ENCODE measurements around the gene MCF2L. TPM values are rescaled to one million over a fixed set of nuclear protein-coding genes. Genes with fewer than 3 reads are reported as not detected.
"Not testable (repeated sequence)": the region's sequence is repeated elsewhere in the genome, so short reads cannot be mapped to it uniquely, and the experiment has no call there.

The MCF2L gene
- total RNA-seq, 1 experiment from 2014 or later, result 21.3 TPM

- Histone ChIP-seq H3K4me3 (ENCODE audit: insufficient read depth, low read depth, low read length) (no peak overlapping the region), H3K27me3 (ENCODE audit: control insufficient read depth, insufficient read depth, low read length) (no peaks in the 10 kb centered on the region), H3K36me3 (replicated peaks; ENCODE audit: control insufficient read depth, insufficient read depth, low read length) (no peaks in the 10 kb centered on the region)
- DNase-seq, result peak; percentile 25
These were observed 30.3 kb upstream of the MCF2L start for GRCh38 chr13:112938680-112939079.

GRCh38 chr13:112940236-112940635, 28.8 kb upstream of the MCF2L start:
- DNase-seq, result no peak
- Histone ChIP-seq H3K36me3 (replicated peaks; ENCODE audit: control insufficient read depth, insufficient read depth, low read length) (no peaks in the 10 kb centered on the region), H3K4me3 (ENCODE audit: insufficient read depth, low read depth, low read length) (no peak overlapping the region), H3K27me3 (ENCODE audit: control insufficient read depth, insufficient read depth, low read length) (no peaks in the 10 kb centered on the region)

GRCh38 chr13:112941349-112941748, 27.7 kb upstream of the MCF2L start:
- DNase-seq, result no peak
- no peaks in the 10 kb centered on the region for H3K36me3 ChIP-seq (replicated peaks; ENCODE audit: control insufficient read depth, insufficient read depth, low read length)
- H3K4me3 ChIP-seq (ENCODE audit: insufficient read depth, low read depth, low read length), result no peak overlapping the region
- no peaks in the 10 kb centered on the region for H3K27me3 ChIP-seq (ENCODE audit: control insufficient read depth, insufficient read depth, low read length)

- not testable (repeated sequence) for H3K4me3 ChIP-seq (ENCODE audit: insufficient read depth, low read depth, low read length); DNase-seq; H3K27me3 ChIP-seq (ENCODE audit: control insufficient read depth, insufficient read depth, low read length); H3K36me3 ChIP-seq (replicated peaks; ENCODE audit: control insufficient read depth, insufficient read depth, low read length)
These were observed 27.2 kb upstream of the MCF2L start for GRCh38 chr13:112941765-112942164.

GRCh38 chr13:112942689-112943308, 26.2 kb upstream of the MCF2L start:
- no peaks in the 10 kb centered on the region for H3K36me3 ChIP-seq (replicated peaks; ENCODE audit: control insufficient read depth, insufficient read depth, low read length)
- peak overlapping the region; percentile 47 for H3K4me3 ChIP-seq (ENCODE audit: insufficient read depth, low read depth, low read length)
- peak; percentile 95 for DNase-seq
- H3K27me3 ChIP-seq (ENCODE audit: control insufficient read depth, insufficient read depth, low read length), result no peaks in the 10 kb centered on the region

- Histone ChIP-seq H3K27me3 (ENCODE audit: control insufficient read depth, insufficient read depth, low read length) (no peaks in the 10 kb centered on the region), H3K36me3 (replicated peaks; ENCODE audit: control insufficient read depth, insufficient read depth, low read length) (no peaks in the 10 kb centered on the region), H3K4me3 (ENCODE audit: insufficient read depth, low read depth, low read length) (peak overlapping the region; percentile 47)
- peak; percentile 89 for DNase-seq
These were observed 25.5 kb upstream of the MCF2L start for GRCh38 chr13:112943309-112944125.

- no peak for DNase-seq
- Histone ChIP-seq H3K36me3 (replicated peaks; ENCODE audit: control insufficient read depth, insufficient read depth, low read length) (no peaks in the 10 kb centered on the region), H3K4me3 (ENCODE audit: insufficient read depth, low read depth, low read length) (no peak overlapping the region), H3K27me3 (ENCODE audit: control insufficient read depth, insufficient read depth, low read length) (no peaks in the 10 kb centered on the region)
These were observed 21.2 kb upstream of the MCF2L start for GRCh38 chr13:112947796-112948195.

- no peaks in the 10 kb centered on the region for H3K27me3 ChIP-seq (ENCODE audit: control insufficient read depth, insufficient read depth, low read length)
- DNase-seq, result no peak
- H3K4me3 ChIP-seq (ENCODE audit: insufficient read depth, low read depth, low read length), result no peak overlapping the region
- no peaks in the 10 kb centered on the region for H3K36me3 ChIP-seq (replicated peaks; ENCODE audit: control insufficient read depth, insufficient read depth, low read length)
These were observed 17.2 kb upstream of the MCF2L start for GRCh38 chr13:112951674-112952371.

- H3K36me3 ChIP-seq (replicated peaks; ENCODE audit: control insufficient read depth, insufficient read depth, low read length), result no peaks in the 10 kb centered on the region
- H3K27me3 ChIP-seq (ENCODE audit: control insufficient read depth, insufficient read depth, low read length), result no peaks in the 10 kb centered on the region
- DNase-seq, result no peak
- H3K4me3 ChIP-seq (ENCODE audit: insufficient read depth, low read depth, low read length), result no peak overlapping the region
These were observed 16.1 kb upstream of the MCF2L start for GRCh38 chr13:112952759-112953551.

- no peak overlapping the region for H3K4me3 ChIP-seq (ENCODE audit: insufficient read depth, low read depth, low read length)
- no peak for DNase-seq
- H3K27me3 ChIP-seq (ENCODE audit: control insufficient read depth, insufficient read depth, low read length), result no peaks in the 10 kb centered on the region
- no peaks in the 10 kb centered on the region for H3K36me3 ChIP-seq (replicated peaks; ENCODE audit: control insufficient read depth, insufficient read depth, low read length)
These were observed 15.2 kb upstream of the MCF2L start for GRCh38 chr13:112953591-112954487.

GRCh38 chr13:112954488-112955270, 14.3 kb upstream of the MCF2L start:
- Histone ChIP-seq H3K4me3 (ENCODE audit: insufficient read depth, low read depth, low read length) (no peak overlapping the region), H3K27me3 (ENCODE audit: control insufficient read depth, insufficient read depth, low read length) (no peaks in the 10 kb centered on the region), H3K36me3 (replicated peaks; ENCODE audit: control insufficient read depth, insufficient read depth, low read length) (no peaks in the 10 kb centered on the region)
- DNase-seq, result no peak

GRCh38 chr13:112955271-112955937, 13.6 kb upstream of the MCF2L start:
- Histone ChIP-seq H3K27me3 (ENCODE audit: control insufficient read depth, insufficient read depth, low read length) (no peaks in the 10 kb centered on the region), H3K36me3 (replicated peaks; ENCODE audit: control insufficient read depth, insufficient read depth, low read length) (no peaks in the 10 kb centered on the region), H3K4me3 (ENCODE audit: insufficient read depth, low read depth, low read length) (no peak overlapping the region)
- DNase-seq, result no peak

GRCh38 chr13:112955956-112956355, 13.1 kb upstream of the MCF2L start:
- no peaks in the 10 kb centered on the region for H3K27me3 ChIP-seq (ENCODE audit: control insufficient read depth, insufficient read depth, low read length)

More at GRCh38 chr13:112955956-112956355, 13.1 kb upstream of the MCF2L start:
- Histone ChIP-seq H3K4me3 (ENCODE audit: insufficient read depth, low read depth, low read length) (no peak overlapping the region), H3K36me3 (replicated peaks; ENCODE audit: control insufficient read depth, insufficient read depth, low read length) (no peaks in the 10 kb centered on the region)
- no peak for DNase-seq
